Mucosa of descending colon (tissue), 3 donors: Measurements from ENCODE around the gene GSN. TPM values are rescaled to one million over a fixed set of nuclear protein-coding genes. Genes with fewer than 3 reads are reported as not detected.
A peak's percentile ranks its signal among the peaks of the same experiment; 100 is the strongest.

Experiments used
- ATAC-seq: fragments of 200-7000 bp; cut with Tn5 transposase; one replicate; pipeline ENCODE4 v1.9.1; 2020; ENCODE audit warnings: mild to moderate bottlenecking, moderate library complexity
- DNase-seq, 3 donors: peaks; one replicate each; pipeline ENCODE4 v3.0.0-alpha.2; 2020
- H3K36me3 ChIP-seq: fragments of 200-600 bp; one replicate; pipeline ENCODE4 v1.8.0; 2021; ENCODE audit warnings: low read depth, mild to moderate bottlenecking
- H3K4me1 ChIP-seq: fragments of 200-600 bp; one replicate; pipeline ENCODE4 v1.8.0; 2021; ENCODE audit warnings: low read depth, mild to moderate bottlenecking
- H3K4me3 ChIP-seq: fragments of 200-600 bp; one replicate; pipeline ENCODE4 v1.8.0; 2021; ENCODE audit warnings: mild to moderate bottlenecking
- H3K9me3 ChIP-seq: fragments of 200-600 bp; one replicate; pipeline ENCODE4 v1.8.0; 2021; ENCODE audit warnings: mild to moderate bottlenecking
- CTCF ChIP-seq: fragments of 200-600 bp; IDR thresholded peaks from one replicate; pipeline ENCODE4 v1.8.0; 2022; ENCODE audit warnings: antibody characterized with exemption, mild to moderate bottlenecking
- intact Hi-C, 2 donors: fragments of 100-400 bp; cut with DNase I in 1 of 2; cut with micrococcal nuclease in 1 of 2; formaldehyde crosslinking; loops; one replicate each; pipeline versions ENCODE4 v1.11.0 to v1.11.1; 2022; cut with DNase I, micrococcal nuclease
- total RNA-seq, 3 donors: library from RNA; stranded (reverse); fragmentation: NEBNext Ultra II Directional in 2 of 3; extraction: Animal tissue kit (Norgen Biotek cat#: 25700) in 2 of 3; gene quantifications; one replicate each; pipeline versions ENCODE4 v1.2.1 to v1.2.4, GENCODE V29; 2021 to 2023
- donor health status: DM: no; HTN: no; CAD: no; lungs with moderate emphysema.
- donor health status: DM: no; HTN: no; CAD: no.
- donor health status: DM: no; HTN: yes; CAD: no.

GSN gene
- total RNA-seq, 3 donors from 2014 or later: 443 to 952 (median 937) TPM

DNA sequence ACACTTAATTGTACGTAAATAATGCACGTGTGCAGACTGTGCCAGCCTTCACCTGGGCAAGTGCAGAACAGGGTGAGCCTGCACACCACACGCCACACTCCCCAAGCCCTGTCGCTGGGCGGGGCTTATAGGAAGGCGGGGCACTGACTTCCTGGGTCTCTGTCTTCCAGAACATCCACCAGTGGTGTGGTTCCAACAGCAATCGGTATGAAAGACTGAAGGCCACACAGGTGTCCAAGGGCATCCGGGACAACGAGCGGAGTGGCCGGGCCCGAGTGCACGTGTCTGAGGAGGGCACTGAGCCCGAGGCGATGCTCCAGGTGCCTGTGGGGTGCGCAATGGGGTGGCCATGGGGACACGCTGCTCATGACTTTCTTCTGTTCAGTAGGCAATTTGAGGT, 44.2 kb downstream of the GSN start:
- intact Hi-C loops: loop anchor here in 1 of 2 donors (5.0 kb wide), 1 partner anchor 95 kb away; no protein-coding TSS in a partner anchor
- Histone ChIP-seq H3K4me3 (no peak overlapping the region), H3K36me3 (peaks cover 20% of the 10 kb centered on the region), H3K9me3 (no peaks in the 10 kb centered on the region), H3K4me1 (no peaks in the 10 kb centered on the region)
- no peak for TF ChIP-seq CTCF
- peak; percentile 39 for ATAC-seq
- DNase-seq: peak in 1 of 3 donors; percentile 43

- TF ChIP-seq CTCF: no peak
- Histone ChIP-seq H3K36me3 (peaks cover 20% of the 10 kb centered on the region), H3K4me1 (no peaks in the 10 kb centered on the region), H3K4me3 (no peak overlapping the region), H3K9me3 (no peaks in the 10 kb centered on the region)
- peak in 1 of 3 donors; percentile 38 for DNase-seq
- ATAC-seq: no peak
- intact Hi-C loops: loop anchor here in 1 of 2 donors (5.0 kb wide), 1 partner anchor 96 kb away; no protein-coding TSS in a partner anchor
Measured at GRCh38 chr9:121313458-121314152, 45.6 kb downstream of the GSN start.

DNA sequence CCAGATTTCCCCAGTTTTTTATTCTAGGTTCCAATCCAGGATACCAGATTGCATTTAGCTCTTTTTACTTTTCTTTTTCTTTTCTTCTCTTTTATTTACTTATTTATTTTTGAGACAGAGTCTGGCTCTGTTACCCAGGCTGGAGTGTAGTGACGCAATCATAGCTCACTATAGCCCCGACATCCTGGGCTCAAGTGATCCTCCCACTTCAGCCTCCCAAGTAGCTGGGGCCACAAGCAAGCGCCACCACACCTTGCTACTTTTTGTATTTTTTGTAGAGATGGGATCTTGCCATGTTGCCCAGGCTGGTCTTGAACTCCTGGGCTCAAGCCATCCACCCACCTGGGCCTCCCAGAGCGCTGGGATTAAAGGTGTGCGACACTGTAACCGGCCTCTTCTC, 48.4 kb downstream of the GSN start:
- TF ChIP-seq CTCF: no peak
- Histone ChIP-seq H3K4me1 (no peaks in the 10 kb centered on the region), H3K36me3 (peaks cover 9% of the 10 kb centered on the region), H3K9me3 (no peaks in the 10 kb centered on the region), H3K4me3 (no peak overlapping the region)
- ATAC-seq (no peak), DNase-seq (no peak)
- intact Hi-C loops: loop anchor here in 1 of 2 donors (5.0 kb wide), 1 partner anchor 86 kb away; no protein-coding TSS in a partner anchor

DNA sequence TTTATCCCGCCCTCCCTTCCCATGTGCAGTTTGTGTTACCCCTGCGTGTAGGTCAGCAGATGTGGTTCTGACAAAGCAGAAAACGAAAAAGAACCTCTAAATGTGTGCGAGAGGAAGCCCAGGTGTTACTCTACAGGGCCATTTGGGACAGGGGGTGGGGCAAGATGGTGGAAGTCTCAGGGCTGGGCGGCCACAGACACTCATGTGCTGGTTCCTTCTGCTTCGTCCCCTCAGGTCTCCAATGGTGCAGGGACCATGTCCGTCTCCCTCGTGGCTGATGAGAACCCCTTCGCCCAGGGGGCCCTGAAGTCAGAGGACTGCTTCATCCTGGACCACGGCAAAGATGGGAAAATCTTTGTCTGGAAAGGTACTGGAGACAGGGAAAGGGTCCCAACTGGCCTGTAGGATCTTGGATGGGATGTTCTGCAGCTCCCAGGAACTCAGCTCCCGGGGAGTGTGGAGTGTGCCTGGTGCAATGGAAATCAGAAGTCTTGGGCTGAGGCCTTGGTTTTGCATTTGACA, 49.0 kb downstream of the GSN start:
- peaks cover 2% of the 10 kb centered on the region for H3K4me1 ChIP-seq

More for the DNA sequence above, 49.0 kb downstream of the GSN start:
- intact Hi-C loops: loop anchor here in 1 of 2 donors (5.0 kb wide), 1 partner anchor 85 kb away; no protein-coding TSS in a partner anchor
- ATAC-seq: no peak
- H3K9me3 ChIP-seq: no peaks in the 10 kb centered on the region
- no peak for TF ChIP-seq CTCF
- no peak for DNase-seq
- peaks cover 9% of the 10 kb centered on the region for H3K36me3 ChIP-seq
- H3K4me3 ChIP-seq: no peak overlapping the region
